ENCODE data around the gene OR13C3.

OR13C3 gene

GRCh38 chr9:104536756-104537155, at the start of gene OR13C3:
TSS of gene OR13C3 (minus strand) at chr9:104536856. CDS start at chr9:104536723, 133 bp downstream.
- no peak for TF ChIP-seq CTCF (IDR thresholded peaks at IDR 0.05; ENCODE audit: borderline replicate concordance, insufficient read depth, low read depth, low read length)
- no peak within 1 kb of the TSS for H3K4me3 ChIP-seq (ENCODE audit: low read depth, low read length)

GRCh38 chr9:104580562-104580961, 43.9 kb upstream of the OR13C3 start:
- no peak for TF ChIP-seq CTCF (IDR thresholded peaks at IDR 0.05; ENCODE audit: borderline replicate concordance, insufficient read depth, low read depth, low read length)
- no peak overlapping the region for H3K4me3 ChIP-seq (ENCODE audit: low read depth, low read length)

DNA sequence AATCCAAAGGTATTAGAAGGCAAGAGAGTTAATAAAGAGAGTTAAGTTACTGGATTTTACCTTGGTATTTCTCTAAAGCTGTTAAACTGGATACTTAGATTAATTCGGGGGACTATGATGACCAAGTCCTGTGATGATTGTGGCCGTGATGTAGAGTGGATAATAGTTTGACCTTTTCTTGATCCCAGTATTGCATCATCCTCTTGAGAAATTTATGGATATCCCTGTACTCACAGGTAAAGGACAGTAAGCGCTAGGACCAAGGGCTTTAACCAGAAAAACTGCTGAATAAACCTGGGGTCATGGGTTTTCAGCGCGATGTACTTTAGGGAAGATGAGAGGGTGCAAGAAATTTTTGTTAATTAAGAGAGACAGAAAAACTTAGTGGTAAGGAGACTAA, 40.6 kb upstream of the OR13C3 start:
- TF ChIP-seq CTCF (IDR thresholded peaks at IDR 0.05; ENCODE audit: borderline replicate concordance, insufficient read depth, low read depth, low read length): no peak
- no peak overlapping the region for H3K4me3 ChIP-seq (ENCODE audit: low read depth, low read length)

DNA sequence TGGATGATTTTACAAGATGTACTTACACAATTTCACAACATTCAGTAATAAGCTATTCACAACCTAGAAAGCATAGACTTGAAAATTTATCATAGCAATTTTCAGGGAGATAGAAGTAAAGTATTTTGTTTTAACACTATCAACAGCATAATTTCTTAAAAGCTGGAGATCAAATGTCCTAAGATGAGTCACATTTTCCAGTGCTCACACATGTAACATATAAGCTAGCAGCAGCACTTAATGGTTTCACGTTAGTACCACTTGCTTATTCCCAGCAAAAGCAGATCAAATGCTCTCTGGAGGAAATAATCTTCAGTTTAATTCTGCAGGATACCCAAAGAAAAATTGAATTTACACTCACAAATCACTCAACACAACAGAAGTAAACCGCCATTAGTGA, 38.8 kb upstream of the OR13C3 start:
- H3K4me3 ChIP-seq (ENCODE audit: low read depth, low read length): no peak overlapping the region
- no peak for TF ChIP-seq CTCF (IDR thresholded peaks at IDR 0.05; ENCODE audit: borderline replicate concordance, insufficient read depth, low read depth, low read length)

DNA sequence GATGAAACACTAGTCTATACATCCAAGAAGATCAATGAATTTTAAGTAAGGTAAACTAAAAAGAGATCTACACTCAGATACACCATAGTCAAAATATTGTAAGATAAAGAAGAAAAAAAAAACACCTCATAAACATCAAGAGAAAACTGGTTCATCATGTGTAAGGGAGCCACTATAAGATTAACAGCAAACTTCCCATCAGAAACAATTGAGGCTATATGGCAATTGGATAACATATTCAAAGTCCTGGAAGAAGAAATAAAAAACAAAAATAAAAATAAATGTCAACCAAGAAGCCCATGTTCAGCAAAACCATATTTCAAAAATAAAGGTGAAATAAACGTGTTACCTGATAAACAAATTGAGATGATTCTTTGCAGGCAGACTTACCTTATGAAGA, 36.0 kb upstream of the OR13C3 start:
- no peak overlapping the region for H3K4me3 ChIP-seq (ENCODE audit: low read depth, low read length)
- TF ChIP-seq CTCF (IDR thresholded peaks at IDR 0.05; ENCODE audit: borderline replicate concordance, insufficient read depth, low read depth, low read length): no peak

GRCh38 chr9:104568868-104569267, 32.2 kb upstream of the OR13C3 start, which contains the start of gene OR13C8:
TSS of gene OR13C8 (plus strand) at chr9:104569168. CDS start at chr9:104569168, 0 bp downstream.
- no peak for TF ChIP-seq CTCF (IDR thresholded peaks at IDR 0.05; ENCODE audit: borderline replicate concordance, insufficient read depth, low read depth, low read length)
- H3K4me3 ChIP-seq (ENCODE audit: low read depth, low read length): no peak within 1 kb of the TSS

- TF ChIP-seq CTCF (IDR thresholded peaks at IDR 0.05; ENCODE audit: borderline replicate concordance, insufficient read depth, low read depth, low read length): no peak
- no peak overlapping the region for H3K4me3 ChIP-seq (ENCODE audit: low read depth, low read length)
Measured at GRCh38 chr9:104564358-104564757, 27.7 kb upstream of the OR13C3 start.

All from GM12875 (cell line).